GM18505 (cell line): ENCODE measurements around the gene STKLD1.
A peak's percentile ranks its signal among the peaks of the same experiment; 100 is the strongest.

Source experiments
- ATAC-seq: cut with Tn5 transposase; IDR thresholded peaks from one replicate; pipeline ENCODE4 v1.9.1; 2021; ENCODE audit not compliant: unreplicated experiment
- POLR2A ChIP-seq: IDR thresholded peaks from 4 replicates; pipeline ENCODE4 v1.6.1; 2011; ENCODE audit warnings: borderline replicate concordance; ENCODE audit not compliant: insufficient read depth, insufficient read length; ENCODE audit errors: extremely low read depth

STKLD1 gene

DNA sequence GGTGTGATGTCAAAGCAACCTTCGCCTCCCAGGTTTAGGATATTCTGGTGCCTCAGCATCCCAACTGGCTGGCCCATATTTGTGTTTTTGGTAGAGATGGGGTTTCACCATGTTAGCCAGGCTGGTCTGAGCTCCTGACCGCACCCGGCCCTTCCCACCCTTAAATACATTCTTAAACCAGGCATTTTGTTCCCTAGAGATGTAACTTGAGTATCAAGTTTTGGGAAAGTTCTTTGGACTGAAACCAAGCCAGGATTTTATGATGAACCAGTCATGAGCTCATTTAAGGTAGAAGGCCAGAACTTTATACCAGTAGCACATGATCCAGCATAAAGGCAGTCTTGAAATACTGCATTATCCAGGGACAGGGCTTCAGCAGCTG, 24.6 kb upstream of the STKLD1 start:
- TF ChIP-seq POLR2A, result no peak
- no peak for ATAC-seq

DNA sequence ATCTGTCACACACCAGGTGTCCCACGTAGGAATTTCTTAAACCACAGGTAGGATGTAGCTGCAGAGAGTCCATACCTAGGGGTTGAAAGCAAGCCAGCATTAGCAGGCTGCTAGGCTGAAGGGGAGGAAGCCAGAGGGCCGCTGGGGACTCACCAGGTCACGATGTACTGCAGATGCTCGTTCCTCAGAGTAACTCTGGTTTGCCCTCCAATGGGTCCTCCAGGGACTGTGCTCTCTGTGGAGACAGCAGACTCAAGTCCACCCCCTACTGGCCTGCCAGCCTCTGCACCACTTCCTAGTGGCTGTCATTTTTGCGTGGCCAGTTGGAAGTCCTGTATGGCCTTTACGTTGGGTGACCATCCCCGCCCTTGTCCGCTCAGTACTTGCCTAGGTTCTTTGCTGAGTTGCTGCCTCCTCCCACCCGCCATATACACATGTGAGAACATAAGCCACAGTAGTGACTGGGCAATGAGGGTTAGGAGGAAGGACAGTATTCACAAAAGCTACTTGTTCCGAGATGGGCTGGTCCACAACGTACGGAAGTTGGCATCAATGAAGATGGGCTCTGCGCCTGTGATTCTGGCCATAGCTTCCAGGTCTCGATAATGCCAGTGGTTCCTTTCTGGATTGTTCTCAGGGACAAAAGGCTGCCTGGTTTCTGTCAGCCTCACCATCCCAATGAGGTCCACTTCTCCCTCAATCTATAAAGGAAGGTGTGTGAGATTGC, 24.1 kb upstream of the STKLD1 start:
- no peak for TF ChIP-seq POLR2A
- ATAC-seq, result no peak

DNA sequence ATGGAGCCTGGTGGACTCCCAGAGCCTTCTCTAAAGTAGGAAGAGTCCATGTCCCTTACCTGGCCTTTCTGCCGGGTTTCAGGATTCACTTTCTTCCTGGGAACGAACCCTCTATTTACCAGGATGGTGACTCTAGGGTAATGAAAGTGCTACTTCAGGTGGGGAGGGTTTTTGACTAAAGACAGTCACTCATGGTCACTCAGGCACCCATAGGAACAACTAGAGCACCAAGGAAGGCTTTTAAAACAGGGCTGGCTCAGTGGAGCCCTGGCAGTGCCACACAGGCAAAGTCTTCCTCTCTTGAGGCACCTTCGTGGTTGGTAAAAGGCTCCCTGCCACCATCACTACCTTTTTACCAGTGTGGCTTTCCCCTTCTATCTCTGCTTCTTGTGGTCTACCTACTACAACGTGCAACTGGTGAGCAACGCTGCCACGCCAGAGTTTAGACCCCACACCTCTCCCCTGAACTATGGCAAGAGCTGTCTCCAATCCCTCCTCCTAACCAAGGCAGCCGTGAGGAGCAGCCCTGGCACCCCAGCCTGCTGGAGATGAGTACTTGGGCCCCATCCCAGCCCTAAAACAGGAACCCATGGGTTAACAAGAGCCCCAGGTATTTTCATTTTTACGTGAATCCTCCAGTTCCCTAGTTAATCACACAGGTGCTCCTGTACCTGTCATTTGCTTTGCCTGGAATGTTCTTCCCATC, 23.4 kb upstream of the STKLD1 start:
- ATAC-seq, result no peak
- TF ChIP-seq POLR2A, result no peak

DNA sequence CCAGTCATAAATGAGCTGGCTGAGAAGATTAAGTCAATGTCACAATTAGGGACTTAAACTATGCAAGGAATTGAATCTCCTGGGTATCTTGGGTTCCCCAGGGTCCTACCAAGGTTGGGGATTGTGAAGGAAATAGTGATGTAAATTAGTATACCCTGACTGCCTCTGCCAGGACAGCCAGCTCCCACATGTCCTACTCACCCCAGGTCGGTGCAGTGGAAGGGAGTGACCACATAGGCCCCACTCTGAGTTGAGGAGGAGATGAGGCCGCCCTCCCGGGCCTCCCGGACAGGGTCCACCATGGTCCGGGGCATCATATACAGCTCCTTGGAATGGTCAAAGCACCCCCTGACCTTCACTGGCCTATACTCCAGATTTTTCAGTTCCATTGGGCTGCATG, 22.6 kb upstream of the STKLD1 start:
- no peak for TF ChIP-seq POLR2A
- ATAC-seq, result no peak

DNA sequence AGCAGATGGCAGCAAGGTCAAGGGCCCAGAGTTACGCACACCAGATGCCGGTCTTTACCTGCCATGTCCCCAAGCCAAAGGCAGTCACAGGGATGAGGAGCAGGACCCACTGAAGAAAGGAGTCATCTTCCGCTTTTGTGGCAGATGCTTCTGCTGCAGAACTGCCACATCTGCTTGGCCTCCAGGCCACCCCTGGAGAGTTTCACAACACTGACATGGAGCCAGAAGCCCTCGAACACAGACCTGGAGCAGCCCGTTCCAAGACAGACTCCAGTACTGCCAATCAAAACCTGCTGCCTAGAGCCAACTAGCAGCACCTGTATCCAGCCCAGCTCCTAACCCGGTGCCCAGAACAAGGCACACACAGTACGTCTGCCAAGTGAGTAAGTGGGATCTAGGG, 21.4 kb upstream of the STKLD1 start:
- ATAC-seq, result no peak
- peak; percentile 27 for TF ChIP-seq POLR2A

DNA sequence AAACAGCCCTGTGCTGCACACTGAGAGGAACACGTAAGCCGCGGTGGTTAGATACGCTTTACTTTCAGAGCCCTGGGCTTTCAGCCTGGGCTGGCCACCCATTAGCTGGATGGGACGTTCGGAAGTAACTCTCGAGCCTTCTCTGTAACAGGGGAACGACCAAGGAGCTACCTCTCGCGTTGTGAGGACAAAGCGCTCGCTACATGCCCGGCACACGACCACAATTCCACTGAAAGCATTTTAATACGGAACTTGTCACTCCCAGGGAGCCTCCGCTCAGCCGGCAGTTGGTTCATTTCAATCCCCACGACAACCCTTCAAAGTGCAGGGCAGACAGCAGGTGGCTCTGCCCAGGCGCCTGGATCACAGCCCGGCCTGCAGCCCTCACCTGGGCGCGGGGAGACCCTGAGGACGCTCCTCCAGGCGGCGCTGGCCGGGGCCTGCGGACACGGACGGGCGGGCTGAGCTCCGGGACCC, 20.2 kb upstream of the STKLD1 start:
- TF ChIP-seq POLR2A, result no peak
- peak; percentile 24 for ATAC-seq

DNA sequence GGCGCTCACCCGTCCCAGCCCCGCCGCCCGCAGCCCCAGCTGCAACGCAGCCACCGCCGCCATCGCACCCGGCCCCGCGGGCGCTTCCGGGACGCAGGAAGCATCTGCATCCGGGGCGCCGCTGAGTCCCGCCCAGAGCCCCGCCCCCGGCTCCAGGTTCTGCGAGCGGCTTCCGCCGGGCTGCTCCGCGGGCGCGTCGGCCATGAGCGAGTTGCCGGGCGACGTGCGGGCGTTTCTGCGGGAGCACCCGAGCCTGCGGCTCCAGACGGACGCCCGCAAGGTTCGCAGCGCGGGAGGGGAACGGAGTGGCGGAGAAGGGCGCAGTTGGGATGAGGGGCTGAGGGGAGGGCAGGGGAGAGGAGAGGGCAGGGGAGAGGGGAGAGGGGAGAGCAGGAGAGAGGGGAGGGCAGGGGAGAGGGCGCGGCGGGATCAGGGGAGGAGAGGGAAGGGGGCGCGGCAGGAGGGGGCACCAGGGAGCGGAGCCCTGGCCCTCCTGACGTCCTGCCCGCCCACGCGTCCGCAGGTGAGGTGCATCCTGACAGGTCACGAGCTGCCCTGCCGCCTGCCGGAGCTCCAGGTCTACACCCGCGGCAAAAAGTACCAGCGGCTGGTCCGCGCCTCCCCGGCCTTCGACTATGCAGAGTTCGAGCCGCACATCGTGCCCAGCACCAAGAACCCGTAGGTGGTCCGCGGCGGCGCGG, 19.6 kb upstream of the STKLD1 start, which contains the start of the genes SURF1 and SURF2:
Gene SURF1 (minus strand): TSS at position 97 of the 701 bp plus-strand sequence. CDS start 34 bp downstream, at position 63.
Gene SURF2 (plus strand): TSS at position 160 of the 701 bp plus-strand sequence. CDS start 43 bp downstream, at position 203.
- TF ChIP-seq POLR2A, result peak; percentile 80
- ATAC-seq, result peak; percentile 65

DNA sequence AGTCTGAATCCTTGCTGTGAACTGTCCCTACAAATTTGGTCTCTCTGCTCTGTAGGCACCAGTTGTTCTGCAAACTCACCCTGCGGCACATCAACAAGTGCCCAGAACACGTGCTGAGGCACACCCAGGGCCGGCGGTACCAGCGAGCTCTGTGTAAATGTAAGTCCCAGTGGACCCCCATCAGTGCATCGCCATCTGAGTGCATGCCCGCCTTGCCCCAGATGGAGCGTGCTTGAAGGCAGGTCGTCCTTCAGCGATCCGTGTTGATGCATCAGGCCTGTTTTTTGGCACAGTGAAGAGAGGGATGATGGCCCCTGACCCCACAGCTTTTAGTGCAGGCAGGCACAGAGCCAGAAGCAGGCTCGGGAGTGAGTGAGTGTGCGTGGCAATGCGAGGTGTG, 18.5 kb upstream of the STKLD1 start:
- no peak for TF ChIP-seq POLR2A
- ATAC-seq, result no peak

DNA sequence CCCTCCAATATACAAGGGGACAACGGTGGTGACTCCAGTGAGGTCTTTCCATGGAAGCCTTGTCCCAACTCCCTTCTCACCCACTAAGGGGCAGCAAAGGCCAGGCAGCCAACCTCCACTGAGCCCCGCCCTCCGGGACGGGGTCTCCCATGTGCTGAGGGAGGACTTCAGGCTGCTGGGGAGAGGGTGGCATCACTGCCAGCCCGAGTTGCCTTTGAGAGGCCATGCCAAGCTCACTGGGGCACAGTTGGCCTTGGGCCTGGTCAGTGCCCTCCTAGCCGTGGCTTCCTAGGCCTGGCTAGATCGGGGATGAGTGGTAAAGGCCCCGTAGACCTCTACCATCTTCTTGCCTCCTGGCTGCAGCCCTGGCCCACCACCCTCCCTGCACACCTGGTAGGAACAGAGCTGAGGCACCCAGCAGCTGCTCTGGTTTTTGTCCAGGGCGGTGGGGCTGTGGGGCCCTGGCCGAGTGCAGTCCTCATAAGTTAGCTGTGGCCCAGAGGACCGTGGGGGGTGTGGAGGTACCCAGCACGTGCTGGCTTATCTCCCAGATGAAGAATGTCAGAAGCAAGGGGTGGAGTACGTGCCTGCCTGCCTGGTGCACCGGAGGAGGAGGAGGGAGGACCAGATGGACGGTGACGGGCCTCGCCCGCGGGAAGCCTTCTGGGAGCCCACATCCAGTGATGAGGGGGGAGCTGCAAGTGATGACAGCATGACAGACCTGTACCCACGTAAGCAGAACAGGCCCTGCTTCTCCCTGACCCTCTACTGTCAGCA, 16.6 kb upstream of the STKLD1 start:
- no peak for ATAC-seq
- TF ChIP-seq POLR2A, result no peak

DNA sequence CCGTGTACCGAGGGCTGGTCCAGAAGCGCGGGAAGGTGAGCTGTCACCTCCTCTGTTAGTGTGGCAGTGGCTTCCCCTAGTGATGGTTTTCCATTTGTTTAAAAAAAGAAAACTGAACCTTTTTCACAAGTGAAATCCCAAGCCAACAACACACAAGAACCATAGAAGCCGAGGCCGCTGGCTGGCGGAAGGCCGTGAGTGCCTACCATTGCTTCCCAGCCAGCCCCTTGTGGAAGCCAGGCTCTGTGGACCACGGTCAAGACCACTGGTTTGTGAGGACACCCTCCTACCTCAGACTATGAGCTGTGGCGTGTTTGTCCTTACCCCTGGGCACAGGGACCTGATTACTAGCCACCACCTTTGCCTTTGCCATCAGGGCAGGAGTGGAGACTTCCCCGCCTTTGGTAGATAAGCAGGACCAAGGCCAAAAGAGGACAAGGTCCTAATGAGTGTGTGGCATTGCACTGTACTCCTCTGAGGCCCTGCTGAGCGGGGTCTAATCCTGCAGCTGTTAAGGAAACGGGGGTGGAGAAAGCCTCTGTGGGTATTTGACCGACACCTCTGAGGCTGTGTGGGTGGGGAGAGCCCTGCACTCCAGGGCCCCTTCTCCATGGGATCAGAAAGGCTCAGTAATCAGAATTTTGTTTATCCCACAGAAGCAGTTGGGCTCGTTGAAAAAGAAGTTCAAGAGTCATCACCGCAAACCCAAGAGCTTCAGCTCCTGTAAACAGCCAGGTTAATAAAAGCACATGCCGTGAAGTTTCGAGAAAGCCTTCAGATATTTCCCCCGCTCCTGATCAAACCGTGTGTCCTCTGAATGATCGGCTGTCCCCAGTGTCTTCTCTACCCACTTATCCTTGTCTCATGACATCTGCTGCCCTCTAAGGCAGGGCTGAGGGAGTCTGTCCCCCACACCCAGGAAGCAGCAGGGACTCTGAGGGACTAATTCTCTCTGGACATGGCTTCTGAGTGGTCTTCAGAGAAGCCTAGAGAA, 15.5 kb upstream of the STKLD1 start:
- no peak for ATAC-seq

DNA sequence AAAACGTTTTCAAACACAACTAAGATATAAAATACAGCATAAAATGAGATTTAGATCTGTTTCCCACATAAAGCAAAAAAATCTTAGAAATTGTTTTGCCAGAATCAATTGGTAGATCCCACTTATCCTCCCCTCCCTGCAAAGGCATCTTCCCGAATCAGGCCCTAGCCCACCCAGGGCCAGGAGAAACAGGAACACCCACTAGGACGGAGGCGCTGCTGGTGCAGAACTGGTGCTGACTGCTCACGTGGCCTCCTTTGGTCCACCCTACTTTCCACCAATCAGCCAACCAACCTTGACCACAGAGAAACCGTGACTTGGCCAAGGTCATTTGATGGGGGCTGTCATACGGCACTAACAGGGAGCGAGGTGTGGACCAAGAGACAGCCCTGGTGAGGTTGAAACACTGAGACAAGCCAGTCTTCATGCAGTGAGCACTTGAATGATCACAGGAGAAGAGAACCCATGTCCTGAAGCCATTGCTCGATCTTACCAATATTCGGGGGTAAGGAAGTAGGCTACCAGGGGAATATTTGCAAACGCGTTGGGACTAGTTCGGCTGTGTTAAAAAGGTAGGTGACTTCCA, 14.6 kb upstream of the STKLD1 start:
- no peak for TF ChIP-seq POLR2A
- no peak for ATAC-seq

More for the DNA sequence above, 15.5 kb upstream of the STKLD1 start:
- no peak for TF ChIP-seq POLR2A
